ENCODE results near the gene RAD51B.

Gene RAD51B

GRCh38 chr14:68656452-68656851 lies 836.9 kb downstream of the RAD51B start:
- Histone ChIP-seq H3K36me3 (replicated peaks) (no peaks in the 10 kb centered on the region), H3K27ac (no peak overlapping the region), H3K4me3 (ENCODE audit: low read depth, low read length) (no peak overlapping the region), H3K27me3 (replicated peaks) (no peaks in the 10 kb centered on the region)
- in situ Hi-C loops (cut with HindIII; ENCODE audit: low pct_ligation_motif_present, low sequenced_read_pairs): no loop called here
- TF ChIP-seq CTCF (IDR thresholded peaks at IDR 0.05; ENCODE audit: low read depth, low read length, missing control alignments): no peak
- no peak for DNase-seq

GRCh38 chr14:68657300-68658028 lies 837.9 kb downstream of the RAD51B start:
- H3K36me3 ChIP-seq (replicated peaks): no peaks in the 10 kb centered on the region
- in situ Hi-C loops (cut with HindIII; ENCODE audit: low pct_ligation_motif_present, low sequenced_read_pairs): no loop called here
- TF ChIP-seq CTCF (IDR thresholded peaks at IDR 0.05; ENCODE audit: low read depth, low read length, missing control alignments): no peak
- no peak overlapping the region for H3K27ac ChIP-seq
- no peaks in the 10 kb centered on the region for H3K27me3 ChIP-seq (replicated peaks)
- no peak overlapping the region for H3K4me3 ChIP-seq (ENCODE audit: low read depth, low read length)
- DNase-seq: no peak

- no peaks in the 10 kb centered on the region for H3K27me3 ChIP-seq (replicated peaks)
- no peak overlapping the region for H3K27ac ChIP-seq
- DNase-seq: no peak
- TF ChIP-seq CTCF (IDR thresholded peaks at IDR 0.05; ENCODE audit: low read depth, low read length, missing control alignments): no peak
- no peak overlapping the region for H3K4me3 ChIP-seq (ENCODE audit: low read depth, low read length)
- in situ Hi-C loops (cut with HindIII; ENCODE audit: low pct_ligation_motif_present, low sequenced_read_pairs): no loop called here
- no peaks in the 10 kb centered on the region for H3K36me3 ChIP-seq (replicated peaks)
Observed at GRCh38 chr14:68658029-68658509, 838.5 kb downstream of the RAD51B start.

- no peak overlapping the region for H3K4me3 ChIP-seq (ENCODE audit: low read depth, low read length)
- no peaks in the 10 kb centered on the region for H3K36me3 ChIP-seq (replicated peaks)
- no peak for DNase-seq
- in situ Hi-C loops (cut with HindIII; ENCODE audit: low pct_ligation_motif_present, low sequenced_read_pairs): no loop called here
- H3K27me3 ChIP-seq (replicated peaks): no peaks in the 10 kb centered on the region
- no peak overlapping the region for H3K27ac ChIP-seq
- no peak for TF ChIP-seq CTCF (IDR thresholded peaks at IDR 0.05; ENCODE audit: low read depth, low read length, missing control alignments)
Observed at GRCh38 chr14:68658943-68659931, 839.7 kb downstream of the RAD51B start.

- TF ChIP-seq CTCF (IDR thresholded peaks at IDR 0.05; ENCODE audit: low read depth, low read length, missing control alignments): no peak
- Histone ChIP-seq H3K27me3 (replicated peaks) (no peaks in the 10 kb centered on the region), H3K36me3 (replicated peaks) (no peaks in the 10 kb centered on the region), H3K27ac (no peak overlapping the region), H3K4me3 (ENCODE audit: low read depth, low read length) (no peak overlapping the region)
- DNase-seq: no peak
- in situ Hi-C loops (cut with HindIII; ENCODE audit: low pct_ligation_motif_present, low sequenced_read_pairs): no loop called here
Observed at GRCh38 chr14:68660495-68660894, 840.9 kb downstream of the RAD51B start.
